Activated T-cell treated with anti-CD3 and anti-CD28 coated beads, Interleukin-2, amount 50 U/mL, for 72 hours (primary cell): Measurements from ENCODE around the gene CDHR1. TPM values are rescaled to one million over a fixed set of nuclear protein-coding genes. Genes with fewer than 3 reads are reported as not detected.

Experiments used
- ATAC-seq, 2 donors: fragments of 150-1000 bp; cut with Tn5 transposase; replicated peaks in 1 of 2; 2 replicates each; pipeline ENCODE4 v1.10.0; 2021; ENCODE audit warnings: moderate library complexity in 2 of 2, mild to moderate bottlenecking in 1 of 2
- DNase-seq, 2 donors: peaks; one replicate each; pipeline ENCODE4 v3.0.0; 2021 to 2022; ENCODE audit warnings: mixed read lengths in 1 of 2
- H3K27ac Mint-ChIP-seq: one replicate; pipeline ENCODE4 v1.8.0; 2022; ENCODE audit warnings: mild to moderate bottlenecking, moderate library complexity, mixed read lengths
- H3K27me3 Mint-ChIP-seq: one replicate; pipeline ENCODE4 v1.8.0; 2022; ENCODE audit warnings: low read depth, mixed read lengths
- H3K36me3 Mint-ChIP-seq, 2 donors: one replicate each; pipeline ENCODE4 v1.8.0; 2022; ENCODE audit warnings: mixed read lengths in 2 of 2, mild to moderate bottlenecking in 1 of 2; ENCODE audit not compliant: insufficient read depth in 2 of 2
- H3K4me1 Mint-ChIP-seq: one replicate; pipeline ENCODE4 v1.8.0; 2022; ENCODE audit warnings: low read depth, mixed read lengths
- H3K4me3 Mint-ChIP-seq, 2 donors: one replicate each; pipeline ENCODE4 v1.8.0; 2022; ENCODE audit warnings: mild to moderate bottlenecking in 2 of 2, mixed read lengths in 2 of 2, moderate library complexity in 2 of 2
- H3K9me3 Mint-ChIP-seq, 2 donors: one replicate each; pipeline ENCODE4 v1.8.0; 2022; ENCODE audit warnings: mixed read lengths in 2 of 2
- total RNA-seq, 2 donors: library from RNA; stranded (reverse); gene quantifications; one replicate each; pipeline ENCODE4 v1.2.3, GENCODE V29; 2022

Gene CDHR1
- total RNA-seq, 2 donors from 2014 or later = 0.36 to 2.2 TPM

GRCh38 chr10:84196941-84197340, 2.6 kb downstream of the CDHR1 start:
- peaks cover 35% of the 10 kb centered on the region for H3K27me3 Mint-ChIP-seq
- DNase-seq (no peak), ATAC-seq (no peak)
- no peaks in the 10 kb centered on the region for H3K36me3 Mint-ChIP-seq
- H3K9me3 Mint-ChIP-seq = no peaks in the 10 kb centered on the region
- H3K4me3 Mint-ChIP-seq = no peak overlapping the region
- H3K4me1 Mint-ChIP-seq = no peaks in the 10 kb centered on the region
- H3K27ac Mint-ChIP-seq = no peak overlapping the region

- Mint-ChIP-seq H3K4me1 (no peaks in the 10 kb centered on the region), H3K4me3 (no peak overlapping the region), H3K27ac (no peak overlapping the region), H3K27me3 (peaks cover 30% of the 10 kb centered on the region), H3K9me3 (no peaks in the 10 kb centered on the region), H3K36me3 (no peaks in the 10 kb centered on the region)
- no peak for ATAC-seq
- DNase-seq = no peak
Observed at GRCh38 chr10:84197643-84198042, 3.3 kb downstream of the CDHR1 start.

- Mint-ChIP-seq H3K27me3 (peaks cover 28% of the 10 kb centered on the region), H3K9me3 (no peaks in the 10 kb centered on the region), H3K27ac (no peak overlapping the region), H3K4me1 (no peaks in the 10 kb centered on the region), H3K36me3 (no peaks in the 10 kb centered on the region), H3K4me3 (no peak overlapping the region)
- DNase-seq = no peak
- ATAC-seq = no peak
Observed at GRCh38 chr10:84198206-84198915, 4.0 kb downstream of the CDHR1 start.

GRCh38 chr10:84200537-84201243, 6.4 kb downstream of the CDHR1 start:
- ATAC-seq = no peak
- no peak for DNase-seq
- Mint-ChIP-seq H3K4me1 (no peaks in the 10 kb centered on the region), H3K27ac (no peak overlapping the region), H3K27me3 (peaks cover 16% of the 10 kb centered on the region), H3K4me3 (no peak overlapping the region), H3K9me3 (no peaks in the 10 kb centered on the region), H3K36me3 (no peaks in the 10 kb centered on the region)

- no peaks in the 10 kb centered on the region for H3K4me1 Mint-ChIP-seq
- H3K9me3 Mint-ChIP-seq = no peaks in the 10 kb centered on the region
- ATAC-seq = no peak
- no peak for DNase-seq
- H3K27me3 Mint-ChIP-seq = peaks cover 10% of the 10 kb centered on the region
- no peak overlapping the region for H3K27ac Mint-ChIP-seq
- H3K36me3 Mint-ChIP-seq = no peaks in the 10 kb centered on the region
- no peak overlapping the region for H3K4me3 Mint-ChIP-seq
Observed at GRCh38 chr10:84201244-84201606, 6.9 kb downstream of the CDHR1 start.

GRCh38 chr10:84201682-84202081, 7.3 kb downstream of the CDHR1 start:
- no peaks in the 10 kb centered on the region for H3K4me1 Mint-ChIP-seq
- no peak overlapping the region for H3K27ac Mint-ChIP-seq
- no peak for ATAC-seq
- H3K4me3 Mint-ChIP-seq = no peak overlapping the region
- H3K9me3 Mint-ChIP-seq = no peaks in the 10 kb centered on the region
- peaks cover 9% of the 10 kb centered on the region for H3K27me3 Mint-ChIP-seq
- no peak for DNase-seq
- H3K36me3 Mint-ChIP-seq = no peaks in the 10 kb centered on the region

GRCh38 chr10:84202349-84202748, 8.0 kb downstream of the CDHR1 start:
- no peaks in the 10 kb centered on the region for H3K4me1 Mint-ChIP-seq
- no peak for DNase-seq
- no peak for ATAC-seq
- no peak overlapping the region for H3K4me3 Mint-ChIP-seq
- no peaks in the 10 kb centered on the region for H3K36me3 Mint-ChIP-seq
- H3K9me3 Mint-ChIP-seq = no peaks in the 10 kb centered on the region
- peaks cover 9% of the 10 kb centered on the region for H3K27me3 Mint-ChIP-seq
- H3K27ac Mint-ChIP-seq = no peak overlapping the region

GRCh38 chr10:84204122-84204521, 9.8 kb downstream of the CDHR1 start:
- H3K4me3 Mint-ChIP-seq = no peak overlapping the region
- DNase-seq = no peak
- H3K4me1 Mint-ChIP-seq = no peaks in the 10 kb centered on the region
- H3K36me3 Mint-ChIP-seq = no peaks in the 10 kb centered on the region
- H3K9me3 Mint-ChIP-seq = no peaks in the 10 kb centered on the region
- H3K27me3 Mint-ChIP-seq = peaks cover 9% of the 10 kb centered on the region
- ATAC-seq = peak in 1 of 2 donors; percentile 37
- H3K27ac Mint-ChIP-seq = no peak overlapping the region

GRCh38 chr10:84204610-84205009, 10.3 kb downstream of the CDHR1 start:
- no peak for DNase-seq
- no peak overlapping the region for H3K27ac Mint-ChIP-seq
- H3K36me3 Mint-ChIP-seq = no peaks in the 10 kb centered on the region
- no peaks in the 10 kb centered on the region for H3K9me3 Mint-ChIP-seq
- H3K4me1 Mint-ChIP-seq = no peaks in the 10 kb centered on the region
- H3K4me3 Mint-ChIP-seq = no peak overlapping the region
- peaks cover 9% of the 10 kb centered on the region for H3K27me3 Mint-ChIP-seq
- ATAC-seq = no peak

- ATAC-seq = peak; percentile 76 to 83
Observed at GRCh38 chr10:84205049-84205852, 10.9 kb downstream of the CDHR1 start.

GRCh38 chr10:84205853-84206525, 11.7 kb downstream of the CDHR1 start:
- Mint-ChIP-seq H3K36me3 (no peaks in the 10 kb centered on the region), H3K4me1 (no peaks in the 10 kb centered on the region), H3K27ac (no peak overlapping the region), H3K9me3 (no peaks in the 10 kb centered on the region), H3K4me3 (no peak overlapping the region), H3K27me3 (peaks cover 9% of the 10 kb centered on the region)
- ATAC-seq (no peak), DNase-seq (no peak)

More at GRCh38 chr10:84205049-84205852, 10.9 kb downstream of the CDHR1 start:
- peaks cover 9% of the 10 kb centered on the region for H3K27me3 Mint-ChIP-seq
- DNase-seq = peak; percentile 66 to 74
- H3K9me3 Mint-ChIP-seq = no peaks in the 10 kb centered on the region
- H3K36me3 Mint-ChIP-seq = no peaks in the 10 kb centered on the region
- no peak overlapping the region for H3K27ac Mint-ChIP-seq
- no peaks in the 10 kb centered on the region for H3K4me1 Mint-ChIP-seq
- no peak overlapping the region for H3K4me3 Mint-ChIP-seq

- H3K4me3 Mint-ChIP-seq = no peak overlapping the region
- H3K36me3 Mint-ChIP-seq = no peaks in the 10 kb centered on the region
- peaks cover 9% of the 10 kb centered on the region for H3K27me3 Mint-ChIP-seq
- ATAC-seq = no peak
- no peak for DNase-seq
- no peaks in the 10 kb centered on the region for H3K9me3 Mint-ChIP-seq
- H3K27ac Mint-ChIP-seq = no peak overlapping the region
- H3K4me1 Mint-ChIP-seq = no peaks in the 10 kb centered on the region
Observed at GRCh38 chr10:84208023-84208422, 13.7 kb downstream of the CDHR1 start.

GRCh38 chr10:84211566-84211965, 17.2 kb downstream of the CDHR1 start:
- H3K4me1 Mint-ChIP-seq = no peaks in the 10 kb centered on the region
- H3K36me3 Mint-ChIP-seq = no peaks in the 10 kb centered on the region
- no peak for ATAC-seq
- H3K27me3 Mint-ChIP-seq = peaks cover 7% of the 10 kb centered on the region
- no peak for DNase-seq
- H3K9me3 Mint-ChIP-seq = no peaks in the 10 kb centered on the region
- no peak overlapping the region for H3K27ac Mint-ChIP-seq
- H3K4me3 Mint-ChIP-seq = no peak overlapping the region
